ENCODE results near the gene FYN. TPM values are rescaled to one million over a fixed set of nuclear protein-coding genes. Genes with fewer than 3 reads are reported as not detected.
"Not testable (repeated sequence)": the region's sequence is repeated elsewhere in the genome, so short reads cannot be mapped to it uniquely, and the experiment has no call there.

The FYN gene
- total RNA-seq, 2 donors from 2014 or later: 55.5 to 72.5 TPM

- TF ChIP-seq CTCF (IDR thresholded peaks at IDR 0.05): no peak
- no peaks in the 10 kb centered on the region for H3K27me3 ChIP-seq (replicated peaks; ENCODE audit: insufficient read depth)
- H3K27ac ChIP-seq: no peak overlapping the region
- H3K9me3 ChIP-seq: no peaks in the 10 kb centered on the region
- no peak for DNase-seq (ENCODE audit: low spot score)
- H3K4me3 ChIP-seq: no peak overlapping the region
- no peak for ATAC-seq (ENCODE audit: insufficient number of reproducible peaks, low FRiP score, low read depth)
- no peaks in the 10 kb centered on the region for H3K4me1 ChIP-seq (ENCODE audit: control insufficient read depth in 1 of 2, low read depth in 2 of 2)
- H3K36me3 ChIP-seq: no peaks in the 10 kb centered on the region
Observed at GRCh38 chr6:111639266-111639665, 234.0 kb downstream of the FYN start.

DNA sequence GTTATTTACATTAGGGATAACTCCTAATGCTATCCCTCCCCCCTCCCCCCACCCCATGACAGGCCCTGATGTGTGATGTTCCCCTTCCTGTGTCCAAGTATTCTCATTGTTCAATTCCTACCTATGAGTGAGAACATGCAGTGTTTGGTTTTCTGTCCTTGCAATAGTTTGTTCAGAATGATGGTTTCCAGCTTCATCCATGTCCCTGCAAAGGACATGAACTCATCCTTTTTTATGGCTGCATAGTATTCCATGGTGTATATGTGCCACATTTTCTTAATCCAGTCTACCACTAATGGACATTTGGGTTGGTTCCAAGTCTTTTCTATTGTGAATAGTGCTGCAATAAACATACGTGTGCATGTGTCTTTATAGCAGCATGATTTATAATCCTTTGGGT is 238.3 kb downstream of the FYN start:
- not testable (repeated sequence) for H3K4me3 ChIP-seq; H3K27ac ChIP-seq; H3K27me3 ChIP-seq (replicated peaks; ENCODE audit: insufficient read depth); H3K9me3 ChIP-seq; H3K36me3 ChIP-seq; H3K4me1 ChIP-seq (ENCODE audit: control insufficient read depth in 1 of 2, low read depth in 2 of 2); ATAC-seq (ENCODE audit: insufficient number of reproducible peaks, low FRiP score, low read depth); DNase-seq (ENCODE audit: low spot score)

DNA sequence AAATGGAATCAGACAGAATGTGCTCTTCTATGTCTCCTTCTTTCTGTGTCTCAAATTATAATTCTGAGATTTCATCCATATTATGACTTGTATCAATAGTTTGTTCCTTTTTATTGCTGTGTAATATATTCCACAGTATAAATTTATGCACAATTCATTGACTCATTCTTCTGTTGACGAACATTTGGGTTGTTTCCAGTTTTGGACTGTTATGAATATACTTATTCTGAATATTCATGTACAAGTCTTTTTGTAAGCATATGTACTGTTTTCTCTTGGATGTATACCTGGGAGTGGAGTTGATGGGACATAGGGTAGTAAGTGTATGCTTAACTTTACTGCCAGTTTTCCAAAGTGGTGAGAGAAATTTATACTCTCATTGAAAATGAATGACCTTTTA is 239.4 kb downstream of the FYN start:
- Histone ChIP-seq H3K4me3 (no peak overlapping the region), H3K27me3 (replicated peaks; ENCODE audit: insufficient read depth) (no peaks in the 10 kb centered on the region), H3K27ac (no peak overlapping the region), H3K4me1 (ENCODE audit: control insufficient read depth in 1 of 2, low read depth in 2 of 2) (peaks cover 0 to 5% of the 10 kb centered on the region in 2 donors), H3K36me3 (no peaks in the 10 kb centered on the region), H3K9me3 (no peaks in the 10 kb centered on the region)
- DNase-seq (ENCODE audit: low spot score) (no peak), ATAC-seq (ENCODE audit: insufficient number of reproducible peaks, low FRiP score, low read depth) (no peak)
- no peak for TF ChIP-seq CTCF (IDR thresholded peaks at IDR 0.05)

GRCh38 chr6:111632468-111633247 is 240.6 kb downstream of the FYN start:
- Histone ChIP-seq H3K36me3 (no peaks in the 10 kb centered on the region), H3K4me1 (ENCODE audit: control insufficient read depth in 1 of 2, low read depth in 2 of 2) (peaks cover 3 to 15% of the 10 kb centered on the region in 2 donors), H3K9me3 (no peaks in the 10 kb centered on the region), H3K4me3 (no peak overlapping the region), H3K27ac (no peak overlapping the region), H3K27me3 (replicated peaks; ENCODE audit: insufficient read depth) (no peaks in the 10 kb centered on the region)
- no peak for TF ChIP-seq CTCF (IDR thresholded peaks at IDR 0.05)
- no peak for ATAC-seq (ENCODE audit: insufficient number of reproducible peaks, low FRiP score, low read depth)
- DNase-seq (ENCODE audit: low spot score): no peak

GRCh38 chr6:111631903-111632460 is 241.3 kb downstream of the FYN start:
- no peak for ATAC-seq (ENCODE audit: insufficient number of reproducible peaks, low FRiP score, low read depth)
- no peak for DNase-seq (ENCODE audit: low spot score)
- H3K4me3 ChIP-seq: no peak overlapping the region

More at GRCh38 chr6:111631903-111632460, 241.3 kb downstream of the FYN start:
- Histone ChIP-seq H3K4me1 (ENCODE audit: control insufficient read depth in 1 of 2, low read depth in 2 of 2) (peaks cover 4 to 22% of the 10 kb centered on the region in 2 donors), H3K27me3 (replicated peaks; ENCODE audit: insufficient read depth) (no peaks in the 10 kb centered on the region), H3K36me3 (no peaks in the 10 kb centered on the region), H3K27ac (no peak overlapping the region), H3K9me3 (no peaks in the 10 kb centered on the region)
- no peak for TF ChIP-seq CTCF (IDR thresholded peaks at IDR 0.05)

Measured in thoracic aorta (tissue), 2 donors.